Measurements from ENCODE around the gene KRT77.

GRCh38 chr12:52740584-52740983 lies 37.3 kb upstream of the KRT77 start:
- TF ChIP-seq SNAI2 (CRISPR knock-in tag; IDR thresholded peaks at IDR 0.05) (no peak), ZNF8 (CRISPR knock-in tag; IDR thresholded peaks at IDR 0.05) (no peak), ZFP3 (CRISPR knock-in tag; IDR thresholded peaks at IDR 0.05) (no peak), POU6F1 (CRISPR knock-in tag; IDR thresholded peaks at IDR 0.05; ENCODE audit: borderline replicate concordance, low read depth) (no peak), PATZ1 (CRISPR knock-in tag; IDR thresholded peaks at IDR 0.05; ENCODE audit: borderline replicate concordance) (no peak), PPARA (CRISPR knock-in tag; IDR thresholded peaks at IDR 0.05; ENCODE audit: borderline replicate concordance) (no peak), ZC3H10 (CRISPR knock-in tag; IDR thresholded peaks at IDR 0.05) (no peak), GLIS3 (CRISPR knock-in tag; IDR thresholded peaks at IDR 0.05) (no peak), OSR1 (CRISPR knock-in tag; IDR thresholded peaks at IDR 0.05) (no peak), ZFP30 (CRISPR knock-in tag; IDR thresholded peaks at IDR 0.05) (no peak)

Measured in SK-N-SH treated with all-trans-retinoic acid at 6 μM for 48 hours (cell line).